ENCODE results near the gene OLFM3. TPM values are rescaled to one million over a fixed set of nuclear protein-coding genes. Genes with fewer than 3 reads are reported as not detected.

The OLFM3 gene
- total RNA-seq, 1 donor, result not detected

DNA sequence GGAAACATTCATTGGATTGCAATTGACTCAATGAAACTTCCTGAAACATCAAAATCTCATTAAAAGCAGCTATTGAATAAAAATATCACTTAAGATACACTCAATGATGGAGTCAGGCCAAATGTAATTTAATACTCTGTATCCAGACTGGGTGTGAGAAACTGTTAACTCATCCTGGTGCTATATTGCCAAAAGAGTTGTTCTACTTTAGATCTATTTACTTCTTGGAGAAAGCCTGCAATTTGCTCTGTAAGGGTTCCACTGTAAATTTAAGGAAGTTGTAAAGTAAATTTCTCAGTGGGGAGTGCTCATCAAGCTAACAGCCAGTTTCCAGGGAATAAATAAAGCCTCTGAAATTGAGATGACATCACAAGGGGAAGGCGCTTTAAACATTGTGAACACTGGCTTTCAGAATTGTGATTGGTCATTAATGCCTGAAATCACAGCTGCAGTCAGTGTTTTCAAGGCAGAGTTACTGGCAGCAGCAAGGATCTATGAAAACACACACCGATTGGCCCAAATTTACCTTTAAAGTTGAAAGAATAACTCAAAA lies 91.4 kb downstream of the OLFM3 start:
- H2AFZ ChIP-seq (ENCODE audit: low read length), result no peak overlapping the region
- no peaks in the 10 kb centered on the region for H3K27me3 ChIP-seq (ENCODE audit: insufficient read depth, low read length)
- H3K36me3 ChIP-seq (ENCODE audit: insufficient read depth, low read length), result no peaks in the 10 kb centered on the region
- H3K9me3 ChIP-seq (ENCODE audit: low read depth, low read length), result no peaks in the 10 kb centered on the region
- H4K20me1 ChIP-seq (ENCODE audit: insufficient read depth, low read length), result no peaks in the 10 kb centered on the region
- H3K4me1 ChIP-seq (ENCODE audit: insufficient read depth, low read length), result no peaks in the 10 kb centered on the region
- no peaks in the 10 kb centered on the region for H3K79me2 ChIP-seq (ENCODE audit: insufficient read depth, low read length)
- TF ChIP-seq, protein P1, sequence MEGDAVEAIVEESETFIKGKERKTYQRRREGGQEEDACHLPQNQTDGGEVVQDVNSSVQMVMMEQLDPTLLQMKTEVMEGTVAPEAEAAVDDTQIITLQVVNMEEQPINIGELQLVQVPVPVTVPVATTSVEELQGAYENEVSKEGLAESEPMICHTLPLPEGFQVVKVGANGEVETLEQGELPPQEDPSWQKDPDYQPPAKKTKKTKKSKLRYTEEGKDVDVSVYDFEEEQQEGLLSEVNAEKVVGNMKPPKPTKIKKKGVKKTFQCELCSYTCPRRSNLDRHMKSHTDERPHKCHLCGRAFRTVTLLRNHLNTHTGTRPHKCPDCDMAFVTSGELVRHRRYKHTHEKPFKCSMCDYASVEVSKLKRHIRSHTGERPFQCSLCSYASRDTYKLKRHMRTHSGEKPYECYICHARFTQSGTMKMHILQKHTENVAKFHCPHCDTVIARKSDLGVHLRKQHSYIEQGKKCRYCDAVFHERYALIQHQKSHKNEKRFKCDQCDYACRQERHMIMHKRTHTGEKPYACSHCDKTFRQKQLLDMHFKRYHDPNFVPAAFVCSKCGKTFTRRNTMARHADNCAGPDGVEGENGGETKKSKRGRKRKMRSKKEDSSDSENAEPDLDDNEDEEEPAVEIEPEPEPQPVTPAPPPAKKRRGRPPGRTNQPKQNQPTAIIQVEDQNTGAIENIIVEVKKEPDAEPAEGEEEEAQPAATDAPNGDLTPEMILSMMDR (IDR thresholded peaks at IDR 0.05; ENCODE audit: extremely low read depth, low read depth, low read length), result no peak
- no peak overlapping the region for H3K4me2 ChIP-seq (ENCODE audit: insufficient read depth, low read length)
- no peak for DNase-seq (ENCODE audit: insufficient read length, low spot score, missing footprints)
- no peak overlapping the region for H3K4me3 ChIP-seq (ENCODE audit: insufficient read depth, low read length)
- H3K27ac ChIP-seq (ENCODE audit: low read depth, low read length), result no peak overlapping the region

DNA sequence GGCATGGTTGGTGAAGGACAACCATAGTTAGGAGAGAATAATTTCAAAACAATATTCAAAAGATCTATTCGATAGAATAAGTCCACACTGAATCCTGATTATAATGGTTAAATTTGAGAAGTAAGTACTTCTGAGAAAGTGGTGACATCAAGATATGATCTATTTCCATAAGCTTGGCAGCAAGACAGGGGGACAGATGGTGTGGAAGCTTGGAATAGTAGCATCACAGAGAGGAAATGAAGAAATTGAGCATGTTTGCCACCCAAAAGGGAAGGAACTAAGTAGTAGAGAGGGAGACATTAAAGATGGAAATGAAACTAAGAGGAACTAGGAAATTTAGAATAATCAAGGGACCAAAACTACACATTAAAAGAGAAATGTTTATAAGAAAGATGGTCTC lies 94.5 kb downstream of the OLFM3 start:
- no peaks in the 10 kb centered on the region for H3K9me3 ChIP-seq (ENCODE audit: low read depth, low read length)
- no peaks in the 10 kb centered on the region for H4K20me1 ChIP-seq (ENCODE audit: insufficient read depth, low read length)
- H3K36me3 ChIP-seq (ENCODE audit: insufficient read depth, low read length), result no peaks in the 10 kb centered on the region
- H3K27me3 ChIP-seq (ENCODE audit: insufficient read depth, low read length), result no peaks in the 10 kb centered on the region
- no peak for DNase-seq (ENCODE audit: insufficient read length, low spot score, missing footprints)
- no peaks in the 10 kb centered on the region for H3K79me2 ChIP-seq (ENCODE audit: insufficient read depth, low read length)
- H3K4me2 ChIP-seq (ENCODE audit: insufficient read depth, low read length), result no peak overlapping the region
- H3K4me1 ChIP-seq (ENCODE audit: insufficient read depth, low read length), result no peaks in the 10 kb centered on the region
- no peak overlapping the region for H3K27ac ChIP-seq (ENCODE audit: low read depth, low read length)
- H2AFZ ChIP-seq (ENCODE audit: low read length), result no peak overlapping the region
- no peak overlapping the region for H3K4me3 ChIP-seq (ENCODE audit: insufficient read depth, low read length)
- TF ChIP-seq, protein P1 (IDR thresholded peaks at IDR 0.05; ENCODE audit: extremely low read depth, low read depth, low read length), result no peak

GRCh38 chr1:101898137-101898536 lies 98.6 kb downstream of the OLFM3 start:
- H3K4me2 ChIP-seq (ENCODE audit: insufficient read depth, low read length), result no peak overlapping the region
- no peak overlapping the region for H3K4me3 ChIP-seq (ENCODE audit: insufficient read depth, low read length)
- H3K79me2 ChIP-seq (ENCODE audit: insufficient read depth, low read length), result no peaks in the 10 kb centered on the region
- no peaks in the 10 kb centered on the region for H3K36me3 ChIP-seq (ENCODE audit: insufficient read depth, low read length)
- no peak overlapping the region for H2AFZ ChIP-seq (ENCODE audit: low read length)
- no peak for DNase-seq (ENCODE audit: insufficient read length, low spot score, missing footprints)
- no peaks in the 10 kb centered on the region for H3K9me3 ChIP-seq (ENCODE audit: low read depth, low read length)
- no peaks in the 10 kb centered on the region for H3K4me1 ChIP-seq (ENCODE audit: insufficient read depth, low read length)
- TF ChIP-seq, protein P1 (IDR thresholded peaks at IDR 0.05; ENCODE audit: extremely low read depth, low read depth, low read length), result no peak
- H3K27me3 ChIP-seq (ENCODE audit: insufficient read depth, low read length), result no peaks in the 10 kb centered on the region
- H3K27ac ChIP-seq (ENCODE audit: low read depth, low read length), result no peak overlapping the region
- no peaks in the 10 kb centered on the region for H4K20me1 ChIP-seq (ENCODE audit: insufficient read depth, low read length)

- Histone ChIP-seq H3K4me2 (ENCODE audit: insufficient read depth, low read length) (no peak overlapping the region), H3K4me1 (ENCODE audit: insufficient read depth, low read length) (no peaks in the 10 kb centered on the region), H3K79me2 (ENCODE audit: insufficient read depth, low read length) (no peaks in the 10 kb centered on the region), H3K36me3 (ENCODE audit: insufficient read depth, low read length) (no peaks in the 10 kb centered on the region), H2AFZ (ENCODE audit: low read length) (no peak overlapping the region), H4K20me1 (ENCODE audit: insufficient read depth, low read length) (no peaks in the 10 kb centered on the region), H3K9me3 (ENCODE audit: low read depth, low read length) (peaks cover 2% of the 10 kb centered on the region), H3K27ac (ENCODE audit: low read depth, low read length) (no peak overlapping the region), H3K27me3 (ENCODE audit: insufficient read depth, low read length) (no peaks in the 10 kb centered on the region), H3K4me3 (ENCODE audit: insufficient read depth, low read length) (no peak overlapping the region)
- DNase-seq (ENCODE audit: insufficient read length, low spot score, missing footprints), result no peak
- TF ChIP-seq, protein P1 (IDR thresholded peaks at IDR 0.05; ENCODE audit: extremely low read depth, low read depth, low read length), result no peak
Measured at GRCh38 chr1:101884621-101885020, 112.1 kb downstream of the OLFM3 start.

All from osteoblast (primary cell).